HCT116 (cell line): Measurements from ENCODE around the gene SPEF2.

Experiments used
- EGR1 ChIP-seq: IDR thresholded peaks from 2 replicates; pipeline ENCODE4 v1.6.1; 2012; ENCODE audit warnings: low read depth
- EZH2phosphoT487 ChIP-seq: fragments of 200-600 bp; IDR thresholded peaks from 2 replicates; pipeline ENCODE4 v1.6.1; 2018; ENCODE audit warnings: antibody characterized with exemption, borderline replicate concordance
- POLR2AphosphoS5 ChIP-seq: IDR thresholded peaks from 2 replicates; pipeline ENCODE4 v1.6.1; 2011; ENCODE audit warnings: mild to moderate bottlenecking, low read depth, low read length, moderate library complexity
- TCF7L2 ChIP-seq: IDR thresholded peaks from 2 replicates; pipeline ENCODE4 v1.7.0; 2011; ENCODE audit warnings: borderline replicate concordance, inconsistent platforms; ENCODE audit not compliant: insufficient read depth, insufficient read length; ENCODE audit errors: extremely low read depth
- TF ChIP-seq, protein P1 (sequence below), 3 experiments: fragments of 200-600 bp in 1 of 3; sonication (generic) in 1 of 3; IDR thresholded peaks in 2 of 3; conservative IDR thresholded peaks in 1 of 3; 2 replicates each; pipeline ENCODE4 v1.5.1; 2012 to 2017; ENCODE audit warnings: low read depth in 2 of 3, low read length in 2 of 3, antibody characterized with exemption in 1 of 3, borderline replicate concordance in 1 of 3, control low read depth in 1 of 3, mild to moderate bottlenecking in 1 of 3, mixed read lengths in 1 of 3, mixed run types in 1 of 3, moderate library complexity in 1 of 3; ENCODE audit not compliant: insufficient read depth in 1 of 3
- TF ChIP-seq, protein P2 (sequence below): IDR thresholded peaks from 2 replicates; pipeline ENCODE4 v1.6.1; 2012; ENCODE audit warnings: low read depth

GRCh38 chr5:35743644-35744043, 126.0 kb downstream of the SPEF2 start:
- TF ChIP-seq EZH2phosphoT487 (no peak), TCF7L2 (no peak), EGR1 (no peak), POLR2AphosphoS5 (no peak)
- TF ChIP-seq, protein P1, sequence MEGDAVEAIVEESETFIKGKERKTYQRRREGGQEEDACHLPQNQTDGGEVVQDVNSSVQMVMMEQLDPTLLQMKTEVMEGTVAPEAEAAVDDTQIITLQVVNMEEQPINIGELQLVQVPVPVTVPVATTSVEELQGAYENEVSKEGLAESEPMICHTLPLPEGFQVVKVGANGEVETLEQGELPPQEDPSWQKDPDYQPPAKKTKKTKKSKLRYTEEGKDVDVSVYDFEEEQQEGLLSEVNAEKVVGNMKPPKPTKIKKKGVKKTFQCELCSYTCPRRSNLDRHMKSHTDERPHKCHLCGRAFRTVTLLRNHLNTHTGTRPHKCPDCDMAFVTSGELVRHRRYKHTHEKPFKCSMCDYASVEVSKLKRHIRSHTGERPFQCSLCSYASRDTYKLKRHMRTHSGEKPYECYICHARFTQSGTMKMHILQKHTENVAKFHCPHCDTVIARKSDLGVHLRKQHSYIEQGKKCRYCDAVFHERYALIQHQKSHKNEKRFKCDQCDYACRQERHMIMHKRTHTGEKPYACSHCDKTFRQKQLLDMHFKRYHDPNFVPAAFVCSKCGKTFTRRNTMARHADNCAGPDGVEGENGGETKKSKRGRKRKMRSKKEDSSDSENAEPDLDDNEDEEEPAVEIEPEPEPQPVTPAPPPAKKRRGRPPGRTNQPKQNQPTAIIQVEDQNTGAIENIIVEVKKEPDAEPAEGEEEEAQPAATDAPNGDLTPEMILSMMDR (IDR thresholded peaks at IDR 0.05 in 2 of 3, conservative IDR thresholded peaks at IDR 0.05 in 1 of 3; ENCODE audit: borderline replicate concordance in 1 of 3, insufficient read depth in 1 of 3, low read depth in 2 of 3, low read length in 2 of 3): no peak
- TF ChIP-seq, protein P2, sequence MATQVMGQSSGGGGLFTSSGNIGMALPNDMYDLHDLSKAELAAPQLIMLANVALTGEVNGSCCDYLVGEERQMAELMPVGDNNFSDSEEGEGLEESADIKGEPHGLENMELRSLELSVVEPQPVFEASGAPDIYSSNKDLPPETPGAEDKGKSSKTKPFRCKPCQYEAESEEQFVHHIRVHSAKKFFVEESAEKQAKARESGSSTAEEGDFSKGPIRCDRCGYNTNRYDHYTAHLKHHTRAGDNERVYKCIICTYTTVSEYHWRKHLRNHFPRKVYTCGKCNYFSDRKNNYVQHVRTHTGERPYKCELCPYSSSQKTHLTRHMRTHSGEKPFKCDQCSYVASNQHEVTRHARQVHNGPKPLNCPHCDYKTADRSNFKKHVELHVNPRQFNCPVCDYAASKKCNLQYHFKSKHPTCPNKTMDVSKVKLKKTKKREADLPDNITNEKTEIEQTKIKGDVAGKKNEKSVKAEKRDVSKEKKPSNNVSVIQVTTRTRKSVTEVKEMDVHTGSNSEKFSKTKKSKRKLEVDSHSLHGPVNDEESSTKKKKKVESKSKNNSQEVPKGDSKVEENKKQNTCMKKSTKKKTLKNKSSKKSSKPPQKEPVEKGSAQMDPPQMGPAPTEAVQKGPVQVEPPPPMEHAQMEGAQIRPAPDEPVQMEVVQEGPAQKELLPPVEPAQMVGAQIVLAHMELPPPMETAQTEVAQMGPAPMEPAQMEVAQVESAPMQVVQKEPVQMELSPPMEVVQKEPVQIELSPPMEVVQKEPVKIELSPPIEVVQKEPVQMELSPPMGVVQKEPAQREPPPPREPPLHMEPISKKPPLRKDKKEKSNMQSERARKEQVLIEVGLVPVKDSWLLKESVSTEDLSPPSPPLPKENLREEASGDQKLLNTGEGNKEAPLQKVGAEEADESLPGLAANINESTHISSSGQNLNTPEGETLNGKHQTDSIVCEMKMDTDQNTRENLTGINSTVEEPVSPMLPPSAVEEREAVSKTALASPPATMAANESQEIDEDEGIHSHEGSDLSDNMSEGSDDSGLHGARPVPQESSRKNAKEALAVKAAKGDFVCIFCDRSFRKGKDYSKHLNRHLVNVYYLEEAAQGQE: no peak
